ENCODE data around the gene TTYH2.

TTYH2 gene

DNA sequence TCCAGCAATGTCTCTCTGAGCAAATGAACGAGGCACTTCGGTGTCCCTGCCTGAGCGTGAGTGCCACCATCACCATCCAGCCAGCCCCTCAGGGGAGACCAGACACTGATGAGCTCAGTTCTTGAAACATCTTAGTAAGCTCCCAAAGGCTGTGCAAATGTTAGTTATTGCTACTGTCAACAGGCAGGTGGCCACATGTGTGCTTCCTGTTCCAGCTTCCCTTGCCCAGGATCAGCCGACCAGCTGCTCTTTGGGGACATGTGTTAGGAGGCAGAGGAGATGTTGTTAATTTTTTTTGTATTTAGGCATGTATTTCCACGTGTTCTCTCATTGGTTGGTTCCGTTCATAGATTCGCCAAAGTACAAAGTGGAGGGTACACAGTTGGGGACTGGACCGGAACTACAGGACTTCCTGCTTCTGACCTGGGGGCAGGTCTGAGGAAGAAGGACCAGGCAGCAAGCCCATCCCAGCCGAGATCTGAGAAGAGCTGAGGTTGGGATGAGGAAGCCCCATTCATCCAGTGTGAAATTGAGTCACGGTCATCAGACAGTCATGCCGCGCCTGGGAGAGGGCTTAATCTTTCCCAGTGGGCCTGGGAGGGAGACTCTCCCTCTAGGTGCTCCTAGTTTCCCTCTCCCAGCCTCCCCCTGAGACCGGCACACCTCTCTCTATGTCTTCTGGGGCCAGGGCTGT, 3.8 kb downstream of the TTYH2 start:
- no peak for DNase-seq

DNA sequence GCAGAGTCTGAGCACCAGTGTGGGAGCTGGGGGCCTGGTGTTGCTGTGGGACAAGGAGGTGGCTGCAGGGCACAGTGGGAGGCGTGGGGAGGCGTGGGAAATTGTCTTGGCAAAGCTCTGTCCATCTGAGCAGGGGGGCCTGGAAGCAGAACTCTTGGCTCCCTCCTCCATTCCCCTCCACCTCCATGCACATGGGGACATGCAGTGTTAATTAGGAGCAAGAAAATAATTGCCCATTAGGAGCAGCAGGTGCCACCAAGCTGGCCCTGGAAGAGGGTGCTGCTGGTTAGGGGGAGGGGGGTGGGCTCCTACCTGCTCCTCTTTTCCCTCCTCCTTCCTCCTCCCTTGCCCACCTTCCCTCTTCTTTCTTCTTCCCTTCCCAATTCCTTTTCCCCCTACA, 4.5 kb downstream of the TTYH2 start:
- DNase-seq = no peak

DNA sequence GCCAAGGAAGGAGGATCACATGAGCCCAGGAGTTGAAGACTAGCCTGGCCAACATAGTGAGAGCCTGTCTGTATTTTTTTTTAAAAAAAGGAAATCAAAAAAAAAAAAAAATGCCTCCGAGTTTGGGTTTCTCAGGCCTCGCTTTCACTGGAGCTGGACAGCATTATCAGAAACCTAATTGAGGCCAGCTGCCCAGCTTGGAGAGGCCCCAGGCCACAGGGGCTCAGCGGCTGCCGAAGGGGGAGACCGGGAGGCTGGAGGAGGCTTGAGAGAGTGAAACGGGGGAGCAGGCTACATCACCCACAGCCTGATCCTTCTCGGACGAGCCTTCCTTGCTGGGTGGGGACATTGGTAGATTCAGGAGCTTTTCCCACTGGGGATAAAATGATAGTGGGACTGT, 5.1 kb downstream of the TTYH2 start:
- DNase-seq = no peak

DNA sequence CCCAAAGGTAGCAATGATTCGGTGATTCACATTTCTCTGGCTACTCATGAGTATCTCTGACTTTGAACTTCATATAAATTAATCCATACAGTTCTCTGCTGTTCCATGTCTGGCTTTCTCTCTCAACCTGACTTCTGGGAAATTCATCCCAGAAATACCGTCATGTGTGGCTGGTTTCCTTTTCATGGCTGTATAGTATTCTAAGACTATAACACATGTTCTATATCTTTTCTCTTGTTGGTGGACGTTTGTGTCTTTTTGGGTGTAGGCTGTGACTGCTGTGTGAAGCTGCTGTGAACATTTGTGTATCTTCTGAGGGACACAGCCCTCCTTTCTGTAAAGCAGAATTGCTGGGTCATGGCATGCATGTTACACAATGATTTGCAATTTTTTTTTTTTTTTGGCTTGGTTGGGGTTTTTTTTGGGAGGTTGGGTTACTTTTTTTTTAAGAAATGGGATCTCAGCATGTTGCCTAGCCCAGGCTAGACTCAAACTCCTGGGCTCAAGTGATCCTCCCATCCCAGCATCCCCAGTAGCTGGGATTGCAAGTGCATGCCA, 6.3 kb downstream of the TTYH2 start:
- no peak for DNase-seq

DNA sequence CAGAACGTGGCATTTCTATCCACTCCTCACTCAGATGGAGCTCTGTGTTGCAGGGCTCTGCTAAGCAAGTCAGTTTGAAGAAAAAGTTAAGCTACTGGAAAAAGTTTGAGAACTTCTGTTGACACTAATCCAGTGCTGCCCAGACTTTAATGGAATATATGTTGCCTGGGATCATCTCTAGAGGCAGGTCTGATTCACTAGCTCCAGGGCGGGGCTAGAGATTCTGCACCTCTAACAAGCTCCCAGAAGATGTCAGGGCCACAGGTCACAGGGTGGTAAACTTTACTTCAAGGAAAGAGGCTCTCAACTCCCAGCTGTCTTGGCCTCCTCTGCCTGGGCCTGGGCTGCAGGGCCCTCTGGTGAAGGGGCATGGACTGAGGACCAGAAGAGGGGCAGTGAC, 6.8 kb downstream of the TTYH2 start:
- DNase-seq = no peak

- DNase-seq = no peak
Observed at GRCh38 chr17:74220946-74221818, 7.8 kb downstream of the TTYH2 start.

DNA sequence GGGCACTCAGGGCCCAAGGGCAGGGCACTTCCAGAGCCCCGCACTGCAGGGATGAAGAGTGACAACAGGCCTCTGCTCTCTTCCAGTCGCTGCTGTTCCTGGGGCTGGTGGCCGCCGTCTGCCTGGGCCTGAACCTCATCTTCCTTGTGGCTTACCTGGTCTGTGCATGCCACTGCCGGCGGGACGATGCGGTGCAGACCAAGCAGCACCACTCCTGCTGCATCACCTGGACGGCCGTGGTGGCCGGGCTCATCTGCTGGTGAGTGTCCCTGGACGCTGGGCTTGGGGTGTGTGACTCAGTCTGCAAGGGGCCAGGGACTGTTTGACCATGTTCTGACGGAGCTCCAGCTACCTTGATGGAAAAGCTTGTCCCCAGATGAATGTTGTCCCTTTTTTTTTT, 9.0 kb downstream of the TTYH2 start:
- no peak for DNase-seq

DNA sequence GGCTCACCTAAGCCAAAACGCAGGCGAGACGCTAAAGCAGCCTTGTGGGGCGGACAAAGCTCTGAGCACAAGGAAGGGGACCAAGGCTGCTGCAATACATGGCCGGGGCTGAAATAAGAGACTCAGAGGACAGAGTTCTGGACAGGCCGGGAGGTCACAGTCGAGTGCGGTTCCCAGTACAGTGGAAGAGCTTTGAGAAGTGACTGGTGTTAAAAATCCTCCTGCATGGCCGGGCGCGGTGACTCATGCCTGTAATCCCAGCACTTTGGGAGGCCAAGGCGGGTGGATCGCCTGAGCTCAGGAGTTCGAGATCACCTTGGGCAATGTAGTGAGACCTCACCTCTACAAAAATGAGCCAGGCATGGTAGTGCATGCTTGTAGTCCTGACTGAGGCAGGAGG, 10.5 kb downstream of the TTYH2 start:
- DNase-seq = no peak

- DNase-seq = no peak
Observed at GRCh38 chr17:74224959-74225725, 11.8 kb downstream of the TTYH2 start.

GRCh38 chr17:74226252-74226651, 12.9 kb downstream of the TTYH2 start:
- no peak for DNase-seq

- DNase-seq = no peak
Observed at GRCh38 chr17:74227271-74228080, 14.1 kb downstream of the TTYH2 start.

DNA sequence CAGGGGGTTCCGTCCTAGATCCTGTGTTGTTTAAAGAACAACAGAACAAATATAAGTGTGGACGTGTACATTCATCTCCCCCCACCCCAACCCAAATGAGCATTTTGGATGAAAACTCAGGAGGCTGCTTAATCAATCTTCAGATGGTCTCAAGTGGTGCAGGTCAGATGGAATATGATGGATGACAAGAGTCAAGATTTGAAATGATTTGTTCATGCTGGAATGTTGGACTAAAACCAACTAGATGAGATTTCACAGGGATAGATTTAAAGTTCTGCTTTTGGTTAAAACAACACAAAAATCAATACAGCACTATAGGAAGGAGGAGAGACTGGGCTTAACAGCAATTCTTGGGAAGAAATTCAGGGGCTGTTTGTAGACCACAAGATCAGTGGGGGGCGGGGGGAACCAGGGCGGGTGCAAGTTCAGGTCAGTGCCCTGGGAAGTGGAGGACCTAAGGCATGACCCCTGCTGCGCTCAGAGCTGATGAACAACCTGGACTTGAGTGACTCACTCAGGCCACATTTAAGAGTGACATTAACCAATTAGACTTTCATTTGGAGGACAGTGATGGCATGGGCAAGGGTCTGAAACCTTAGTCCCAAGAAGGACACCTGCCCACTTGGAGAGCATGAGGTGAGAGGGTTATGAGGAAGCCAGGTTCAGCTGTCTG, 15.1 kb downstream of the TTYH2 start:
- no peak for DNase-seq

GRCh38 chr17:74230896-74231295, 17.5 kb downstream of the TTYH2 start:
- no peak for DNase-seq

DNA sequence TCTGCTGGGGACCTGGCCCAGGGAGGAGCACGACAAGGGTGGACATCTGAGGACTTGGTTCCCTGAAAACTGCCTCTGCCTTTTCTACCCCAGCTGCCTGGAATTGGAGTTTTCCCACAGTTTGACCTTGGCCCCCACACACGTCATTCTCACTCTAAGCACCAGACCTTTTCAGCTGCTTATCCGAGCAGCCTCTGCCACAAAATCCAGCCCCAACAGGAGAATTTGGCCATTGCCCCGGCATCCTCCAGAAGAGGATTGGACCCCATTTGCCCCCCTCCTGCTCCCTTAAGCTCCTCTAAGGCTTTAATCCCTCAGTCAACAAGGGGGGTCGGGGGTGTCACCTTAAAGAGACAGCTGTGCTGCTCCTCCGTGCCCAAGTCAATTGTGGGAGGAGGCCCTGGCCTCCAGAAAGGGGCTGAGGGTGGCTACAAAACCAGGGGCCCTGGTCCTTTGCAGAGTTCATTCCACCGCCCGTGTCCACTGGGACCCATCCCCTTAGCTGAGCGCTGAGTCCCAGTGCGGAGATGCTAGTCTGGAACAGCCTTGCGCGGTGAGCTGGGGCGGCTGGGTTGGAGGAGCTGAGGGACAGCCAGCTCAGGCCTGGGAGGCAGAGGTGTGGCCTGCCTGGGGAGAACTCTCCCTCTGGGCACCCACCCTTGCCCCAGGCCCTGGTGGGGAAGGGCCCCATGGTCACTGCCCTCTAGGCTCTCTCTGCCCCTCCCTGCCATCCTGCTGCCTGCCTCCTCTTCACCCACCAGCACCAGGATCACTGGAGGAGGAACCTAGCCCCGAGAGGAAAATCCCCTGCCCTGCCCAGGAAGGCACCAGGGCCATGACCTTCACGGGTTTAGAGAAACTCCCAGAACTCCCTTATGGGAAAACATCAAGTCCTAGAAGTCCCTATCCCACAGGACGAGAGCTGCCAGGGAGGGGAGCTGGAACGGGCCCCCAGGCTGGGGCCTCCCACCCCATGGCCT, 18.8 kb downstream of the TTYH2 start:
- no peak for DNase-seq

- no peak for DNase-seq
Observed at GRCh38 chr17:74233937-74234336, 20.6 kb downstream of the TTYH2 start.

DNA sequence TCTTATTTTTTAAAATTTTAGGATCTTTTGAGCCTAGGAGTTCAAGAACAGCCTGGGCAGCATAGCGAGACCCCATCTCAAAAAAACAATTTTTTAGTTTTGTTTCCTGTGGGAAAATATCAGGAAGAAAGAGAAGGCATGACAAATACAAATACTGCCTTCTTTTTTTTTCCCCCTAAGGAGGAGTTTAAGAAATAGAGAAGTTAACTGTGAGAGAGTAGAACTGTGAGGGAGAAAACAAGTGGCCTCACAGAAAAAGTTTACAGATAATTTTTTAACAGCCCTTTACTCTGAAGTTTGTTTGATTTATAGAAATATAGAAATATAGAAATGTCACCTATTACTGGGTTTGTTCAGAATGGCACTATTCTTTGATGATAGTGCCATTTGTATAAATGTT, 21.1 kb downstream of the TTYH2 start:
- no peak for DNase-seq

DNA sequence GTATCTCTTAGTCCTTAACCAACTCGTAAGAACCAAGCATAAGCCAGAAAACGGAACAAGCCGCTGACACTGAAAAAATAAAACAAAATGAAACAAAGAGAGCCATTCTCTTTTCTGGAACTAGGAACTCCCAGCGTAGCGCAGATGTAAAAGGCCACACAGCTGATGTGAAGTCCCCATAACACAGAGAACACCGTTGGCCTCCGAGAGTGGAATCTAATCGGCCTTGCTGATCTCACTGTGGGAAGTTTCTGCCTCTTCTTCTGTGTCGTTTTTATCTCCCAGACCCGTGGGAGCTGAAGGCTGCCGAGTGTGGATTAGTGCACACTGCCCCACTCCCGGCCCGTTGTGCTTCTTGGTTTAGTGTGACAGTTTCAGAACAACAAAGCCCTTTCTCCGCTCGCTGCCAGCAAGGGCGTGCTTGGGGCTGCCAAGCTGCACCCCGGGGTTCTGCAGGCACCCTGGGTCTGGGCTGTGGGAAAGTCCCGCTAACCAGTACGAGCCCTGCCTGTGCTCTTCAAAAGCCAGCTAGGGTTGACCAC, 21.7 kb downstream of the TTYH2 start:
- DNase-seq = no peak

GRCh38 chr17:74235911-74236371, 22.6 kb downstream of the TTYH2 start:
- DNase-seq = no peak

DNA sequence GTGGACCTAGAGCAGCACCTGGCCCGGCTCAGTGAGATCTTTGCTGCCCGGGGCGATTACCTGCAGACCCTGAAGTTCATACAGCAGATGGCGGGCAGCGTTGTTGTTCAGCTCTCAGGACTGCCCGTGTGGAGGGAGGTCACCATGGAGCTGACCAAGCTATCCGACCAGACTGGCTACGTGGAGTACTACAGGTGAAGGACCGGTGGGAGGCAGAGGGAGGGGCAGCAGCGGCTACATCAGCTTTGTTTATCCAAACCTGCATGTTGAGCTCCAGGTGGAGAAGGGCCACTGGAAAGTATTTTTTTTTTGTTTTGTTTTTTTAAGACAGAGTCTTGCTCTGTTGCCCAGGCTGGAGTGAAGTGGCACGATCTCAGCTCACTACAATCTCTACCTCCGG, 23.9 kb downstream of the TTYH2 start:
- DNase-seq = no peak

GRCh38 chr17:74239172-74239571, 25.8 kb downstream of the TTYH2 start:
- no peak for DNase-seq

Measured in CD4-positive, alpha-beta T cell treated with Interleukin-4 for 4 hours (primary cell).